Measurements from ENCODE around the gene USP28. TPM values are rescaled to one million over a fixed set of nuclear protein-coding genes. Genes with fewer than 3 reads are reported as not detected.

USP28 gene, protein sequence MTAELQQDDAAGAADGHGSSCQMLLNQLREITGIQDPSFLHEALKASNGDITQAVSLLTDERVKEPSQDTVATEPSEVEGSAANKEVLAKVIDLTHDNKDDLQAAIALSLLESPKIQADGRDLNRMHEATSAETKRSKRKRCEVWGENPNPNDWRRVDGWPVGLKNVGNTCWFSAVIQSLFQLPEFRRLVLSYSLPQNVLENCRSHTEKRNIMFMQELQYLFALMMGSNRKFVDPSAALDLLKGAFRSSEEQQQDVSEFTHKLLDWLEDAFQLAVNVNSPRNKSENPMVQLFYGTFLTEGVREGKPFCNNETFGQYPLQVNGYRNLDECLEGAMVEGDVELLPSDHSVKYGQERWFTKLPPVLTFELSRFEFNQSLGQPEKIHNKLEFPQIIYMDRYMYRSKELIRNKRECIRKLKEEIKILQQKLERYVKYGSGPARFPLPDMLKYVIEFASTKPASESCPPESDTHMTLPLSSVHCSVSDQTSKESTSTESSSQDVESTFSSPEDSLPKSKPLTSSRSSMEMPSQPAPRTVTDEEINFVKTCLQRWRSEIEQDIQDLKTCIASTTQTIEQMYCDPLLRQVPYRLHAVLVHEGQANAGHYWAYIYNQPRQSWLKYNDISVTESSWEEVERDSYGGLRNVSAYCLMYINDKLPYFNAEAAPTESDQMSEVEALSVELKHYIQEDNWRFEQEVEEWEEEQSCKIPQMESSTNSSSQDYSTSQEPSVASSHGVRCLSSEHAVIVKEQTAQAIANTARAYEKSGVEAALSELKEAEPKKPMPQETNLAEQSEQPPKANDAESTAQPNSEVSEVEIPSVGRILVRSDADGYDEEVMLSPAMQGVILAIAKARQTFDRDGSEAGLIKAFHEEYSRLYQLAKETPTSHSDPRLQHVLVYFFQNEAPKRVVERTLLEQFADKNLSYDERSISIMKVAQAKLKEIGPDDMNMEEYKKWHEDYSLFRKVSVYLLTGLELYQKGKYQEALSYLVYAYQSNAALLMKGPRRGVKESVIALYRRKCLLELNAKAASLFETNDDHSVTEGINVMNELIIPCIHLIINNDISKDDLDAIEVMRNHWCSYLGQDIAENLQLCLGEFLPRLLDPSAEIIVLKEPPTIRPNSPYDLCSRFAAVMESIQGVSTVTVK
- 12.1 to 21.1 TPM (median 17.3 TPM) in 5 replicates for total RNA-seq (2022; extraction: Qiagen RNA extraction; ENCODE audit: low read depth)

DNA sequence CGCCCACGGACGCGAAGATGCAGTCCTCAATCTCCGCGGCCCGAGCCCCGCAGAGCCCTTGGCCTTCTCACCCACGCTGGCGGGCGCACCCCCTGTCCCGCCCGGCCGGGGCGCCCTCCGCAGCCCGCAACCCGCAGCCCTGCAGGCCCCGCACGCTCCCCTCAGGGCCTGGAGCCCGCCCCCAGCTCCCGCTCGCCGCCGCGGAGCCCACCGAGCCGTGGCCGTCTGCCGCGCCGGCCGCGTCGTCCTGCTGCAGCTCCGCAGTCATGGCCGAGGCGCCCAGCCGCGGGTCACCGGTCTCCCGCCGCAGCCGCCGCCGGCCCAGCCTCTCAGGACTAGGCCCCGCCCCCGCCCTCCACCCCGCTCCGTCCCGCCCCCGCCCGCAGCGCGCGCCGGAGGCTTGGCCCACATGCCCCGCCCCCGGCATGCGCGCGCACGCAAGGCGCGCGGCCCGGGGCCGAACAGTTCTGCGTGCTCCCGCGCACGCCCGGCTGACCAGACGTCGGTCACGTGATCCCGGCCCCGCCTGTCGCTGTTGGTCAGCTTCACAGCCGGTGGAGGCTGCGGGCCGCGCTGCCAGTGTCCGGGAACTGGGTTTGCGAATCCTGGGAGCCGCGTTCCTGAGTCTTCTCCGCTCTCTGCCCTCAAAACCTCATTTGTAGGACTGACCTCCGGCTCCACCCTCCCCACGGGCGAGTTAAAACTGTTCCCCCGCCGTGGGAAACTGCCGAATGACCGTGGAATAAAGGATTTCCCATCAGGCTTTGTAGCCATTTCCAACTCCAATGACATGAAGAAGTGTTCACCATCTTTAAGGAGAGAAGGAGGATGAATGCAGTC lies at the start of gene USP28:
TSS of gene USP28 (minus strand) at position 339 of the 840 bp plus-strand sequence. CDS start at position 268, 71 bp downstream.

GRCh38 chr11:113904379-113905101 lies 29.2 kb upstream of the USP28 start, which contains the start of gene HTR3B:
Gene HTR3B (plus strand): TSS chr11:113904796. CDS start chr11:113904934, 138 bp downstream.

DNA sequence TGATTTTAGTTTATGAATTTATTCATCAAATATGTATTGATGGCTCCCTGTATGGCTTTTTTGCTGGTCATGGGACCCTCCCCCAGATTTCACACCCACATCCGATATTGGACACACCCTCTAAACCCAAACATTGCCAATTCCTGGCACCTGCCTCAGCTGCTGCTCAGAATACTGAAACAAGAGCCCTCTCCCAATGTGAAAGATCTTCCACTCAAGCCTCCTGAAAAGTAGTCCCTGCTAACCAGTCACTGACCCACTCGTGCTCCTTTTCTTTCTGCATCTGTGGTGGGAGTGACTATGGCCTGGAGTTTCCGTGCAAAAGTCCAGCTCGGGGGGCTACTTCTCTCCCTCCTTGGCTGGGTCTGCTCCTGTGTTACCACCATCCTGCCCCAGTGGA lies 95.9 kb downstream of the USP28 start, which contains the start of gene CLDN25:
TSS of gene CLDN25 (plus strand) at position 301 of the 400 bp plus-strand sequence. CDS start at position 301, 0 bp downstream.

GRCh38 chr11:113773416-113774173 lies 101.8 kb downstream of the USP28 start, which contains the start of gene ZW10:
Gene ZW10 (minus strand): TSS chr11:113773692. CDS start chr11:113773666, 26 bp downstream.

Other genes with a start within 250 kb of the USP28 start
- 0.09 to 0.14 TPM (median 0.12 TPM) in 5 replicates for gene TMPRSS5, start 169.3 kb downstream of the USP28 start, total RNA-seq (2022; extraction: Qiagen RNA extraction; ENCODE audit: low read depth)
- gene ZW10, start 101.9 kb downstream of the USP28 start, total RNA-seq (2022; extraction: Qiagen RNA extraction; ENCODE audit: low read depth) = 12.4 to 15.0 TPM (median 14.5 TPM) in 5 replicates
- not detected in 5 replicates for gene CLDN25, start 95.8 kb downstream of the USP28 start, total RNA-seq (2022; extraction: Qiagen RNA extraction; ENCODE audit: low read depth)
- not detected in 5 replicates for gene HTR3B, start 29.2 kb upstream of the USP28 start, total RNA-seq (2022; extraction: Qiagen RNA extraction; ENCODE audit: low read depth)
- not detected in 5 replicates for gene HTR3A, start 99.5 kb upstream of the USP28 start, total RNA-seq (2022; extraction: Qiagen RNA extraction; ENCODE audit: low read depth)
- gene ZBTB16, start 184.1 kb upstream of the USP28 start, total RNA-seq (2022; extraction: Qiagen RNA extraction; ENCODE audit: low read depth) = not detected in 5 replicates

Measured in A549 treated with DMSO at 1 μM for 4 hours (cell line).